AG04450 (cell line): ENCODE results near the gene RPL36. TPM values are rescaled to one million over a fixed set of nuclear protein-coding genes. Genes with fewer than 3 reads are reported as not detected.

ENCODE experiments used
- CTCF ChIA-PET: fragments of 300-600, 350-600 bp; formaldehyde crosslinking; extraction: SDS; loops from one replicate; lab custom pipeline; 2022; ENCODE audit warnings: antibody characterized with exemption, inconsistent platforms; lab: Charles Lee
- POLR2A ChIA-PET: fragments of 350-600 bp; formaldehyde crosslinking; extraction: SDS; loops from one replicate; lab custom pipeline; 2021; ENCODE audit warnings: antibody characterized with exemption, inconsistent platforms; lab: Yijun Ruan, JAX
- DNase-seq: peaks from one replicate; pipeline ENCODE4 v3.0.0-alpha.2; 2011; ENCODE audit warnings: low read depth, low spot score
- H3K27ac ChIP-seq: one replicate; pipeline ENCODE4 v1.5.1; 2012; ENCODE audit warnings: low read depth, low read length, control low read depth
- H3K27me3 ChIP-seq: one replicate; pipeline ENCODE4 v1.6.0; 2012; ENCODE audit warnings: low read length; ENCODE audit not compliant: control insufficient read depth, insufficient read depth
- H3K4me3 ChIP-seq: 2 replicates; pipeline ENCODE4 v1.5.1; 2011; ENCODE audit warnings: mild to moderate bottlenecking, low read depth, low read length, control low read depth
- H3K9me3 ChIP-seq: 2 replicates; pipeline ENCODE4 v1.5.1; 2012; ENCODE audit warnings: low read length; ENCODE audit not compliant: control insufficient read depth, insufficient read depth
- CTCF ChIP-seq: IDR thresholded peaks from 2 replicates; pipeline ENCODE4 v1.5.1; 2011; ENCODE audit warnings: low read depth, low read length, control low read depth, inconsistent platforms
- polyA plus RNA-seq: library from polyadenylated mRNA; depleted of rRNA; stranded (reverse); fragments of >200 nt; gene quantifications from 2 replicates; pipeline ENCODE4 v1.2.3, GENCODE V29; 2011

RPL36 gene
- polyA plus RNA-seq, 1 experiment = 478 TPM

GRCh38 chr19:5654931-5655330 is 35.2 kb upstream of the RPL36 start:
- ChIA-PET CTCF (no interaction called here), POLR2A (interaction anchor here (0.7 kb wide), 1 partner anchor 9 kb away, joined by 7 read pairs; no protein-coding TSS in a partner anchor)
- Histone ChIP-seq H3K27ac (no peak overlapping the region), H3K27me3 (no peaks in the 10 kb centered on the region), H3K4me3 (no peak overlapping the region), H3K9me3 (no peaks in the 10 kb centered on the region)
- no peak for TF ChIP-seq CTCF
- no peak for DNase-seq

- H3K27ac ChIP-seq = no peak overlapping the region
- H3K4me3 ChIP-seq = no peak overlapping the region
- DNase-seq = no peak
- no peak for TF ChIP-seq CTCF
- POLR2A ChIA-PET = interaction anchor here (0.7 kb wide), 2 partner anchors 9 to 20 kb away, joined by 5 to 7 read pairs; no protein-coding TSS in a partner anchor
- no peaks in the 10 kb centered on the region for H3K9me3 ChIP-seq
- CTCF ChIA-PET = no interaction called here
- H3K27me3 ChIP-seq = no peaks in the 10 kb centered on the region
These were observed 34.7 kb upstream of the RPL36 start for GRCh38 chr19:5655412-5655811.

- TF ChIP-seq CTCF = no peak
- no peak overlapping the region for H3K27ac ChIP-seq
- DNase-seq = no peak
- CTCF ChIA-PET = interaction anchor here (1.3 kb wide), 1 partner anchor 28 kb away, joined by 4 read pairs; the partner anchor contains the start of gene RPL36
- no peak overlapping the region for H3K4me3 ChIP-seq
- H3K9me3 ChIP-seq = no peaks in the 10 kb centered on the region
- H3K27me3 ChIP-seq = no peaks in the 10 kb centered on the region
- POLR2A ChIA-PET = interaction anchor here (0.7 to 1.6 kb wide), 2 partner anchors 22 to 39 kb away, joined by 5 to 10 read pairs; partner anchors contain the start of genes SAFB and SAFB2
These were observed 28.6 kb upstream of the RPL36 start for GRCh38 chr19:5661483-5661882.

GRCh38 chr19:5663904-5664303 is 26.2 kb upstream of the RPL36 start:
- H3K4me3 ChIP-seq = no peak overlapping the region
- no peak for TF ChIP-seq CTCF
- H3K27me3 ChIP-seq = no peaks in the 10 kb centered on the region
- POLR2A ChIA-PET = no interaction called here
- CTCF ChIA-PET = interaction anchor here (1.8 kb wide), 1 partner anchor 26 kb away, joined by 5 read pairs; the partner anchor contains the start of gene RPL36
- no peaks in the 10 kb centered on the region for H3K9me3 ChIP-seq
- DNase-seq = no peak
- H3K27ac ChIP-seq = no peak overlapping the region

GRCh38 chr19:5664515-5664914 is 25.6 kb upstream of the RPL36 start:
- H3K27ac ChIP-seq = no peak overlapping the region
- no peak for TF ChIP-seq CTCF
- no peak for DNase-seq
- no peaks in the 10 kb centered on the region for H3K27me3 ChIP-seq
- ChIA-PET POLR2A (no interaction called here), CTCF (interaction anchor here (1.1 to 1.8 kb wide), 2 partner anchors 22 to 25 kb away, joined by 3 to 5 read pairs; partner anchors contain the start of gene RPL36)
- no peaks in the 10 kb centered on the region for H3K9me3 ChIP-seq
- H3K4me3 ChIP-seq = no peak overlapping the region
